Measurements from ENCODE around the gene ARFRP1.
"Not testable (repeated sequence)": the region's sequence is repeated elsewhere in the genome, so short reads cannot be mapped to it uniquely, and the experiment has no call there.

Gene ARFRP1

GRCh38 chr20:63671695-63672094 is 36.1 kb downstream of the ARFRP1 start:
- DNase-seq, result not testable (repeated sequence)

- DNase-seq, result no peak
Measured at GRCh38 chr20:63668351-63668750, 39.4 kb downstream of the ARFRP1 start.

GRCh38 chr20:63667858-63668257 is 39.9 kb downstream of the ARFRP1 start:
- no peak for DNase-seq

GRCh38 chr20:63665708-63666107 is 42.1 kb downstream of the ARFRP1 start:
- DNase-seq, result no peak

- DNase-seq, result peak; percentile 40
Measured at GRCh38 chr20:63664861-63665594, 42.7 kb downstream of the ARFRP1 start.

- no peak for DNase-seq
Measured at GRCh38 chr20:63664143-63664851, 43.5 kb downstream of the ARFRP1 start.

GRCh38 chr20:63663332-63664066 is 44.3 kb downstream of the ARFRP1 start:
- no peak for DNase-seq

- no peak for DNase-seq
Measured at GRCh38 chr20:63662813-63663189, 45.0 kb downstream of the ARFRP1 start.

- no peak for DNase-seq
Measured at GRCh38 chr20:63661959-63662812, 45.6 kb downstream of the ARFRP1 start.

GRCh38 chr20:63661108-63661507 is 46.7 kb downstream of the ARFRP1 start:
- DNase-seq, result no peak

- no peak for DNase-seq
Measured at GRCh38 chr20:63660622-63661021, 47.2 kb downstream of the ARFRP1 start.

- DNase-seq, result not testable (repeated sequence)
Measured at GRCh38 chr20:63660174-63660573, 47.6 kb downstream of the ARFRP1 start.

GRCh38 chr20:63659370-63659769 is 48.4 kb downstream of the ARFRP1 start:
- no peak for DNase-seq

- DNase-seq, result peak; percentile 25
Measured at GRCh38 chr20:63658749-63659187, 49.0 kb downstream of the ARFRP1 start.

- DNase-seq, result peak; percentile 90
Measured at GRCh38 chr20:63657937-63658748, 49.6 kb downstream of the ARFRP1 start, which contains the start of gene RTEL1. Gene RTEL1, plus strand, starts transcription at chr20:63658312. Its CDS starts 1,091 bp downstream, at chr20:63659403.

- no peak for DNase-seq
Measured at GRCh38 chr20:63657260-63657936, 50.4 kb downstream of the ARFRP1 start.

- no peak for DNase-seq
Measured at GRCh38 chr20:63656451-63656850, 51.3 kb downstream of the ARFRP1 start.

GRCh38 chr20:63655249-63655648 is 52.5 kb downstream of the ARFRP1 start:
- no peak for DNase-seq

- no peak for DNase-seq
Measured at GRCh38 chr20:63653974-63654668, 53.7 kb downstream of the ARFRP1 start.
